H1 (cell line): ENCODE measurements around the gene DMRT1. TPM values are rescaled to one million over a fixed set of nuclear protein-coding genes. Genes with fewer than 3 reads are reported as not detected.

Source experiments
- CTCF ChIA-PET: fragments of 300-600 bp; sonication (Branson Sonifier 250); formaldehyde crosslinking; loops from one replicate; lab custom pipeline; 2021; ENCODE audit not compliant: partially characterized antibody; lab: Charles Lee
- POLR2A ChIA-PET: fragments of 300-600 bp; sonication (Branson Sonifier 250); formaldehyde crosslinking; loops from one replicate; lab custom pipeline; 2021; ENCODE audit warnings: inconsistent platforms; ENCODE audit not compliant: partially characterized antibody; lab: Charles Lee
- DNase-seq, 2 experiments: peaks; one replicate each; pipeline versions ENCODE4 v3.0.0 to v3.0.0-alpha.2; 2010 to 2022; ENCODE audit warnings: low spot score in 2 of 2, low read depth in 1 of 2, mixed read lengths in 1 of 2
- FAIRE-seq: peaks from 2 replicates; lab custom pipeline; 2011; peaks lifted over from hg19 to GRCh38; lab: Jason Lieb, UNC
- H2AFZ ChIP-seq: 2 replicates; pipeline ENCODE4 v1.8.1; 2012; ENCODE audit warnings: low read length, inconsistent platforms
- H2AK5ac ChIP-seq: 2 replicates; pipeline ENCODE4 v1.6.1; 2013; ENCODE audit warnings: low read depth, low read length
- H2BK120ac ChIP-seq: replicated peaks from 2 replicates; pipeline ENCODE3; 2013; ENCODE audit warnings: low read depth, low read length, inconsistent platforms
- H2BK12ac ChIP-seq: 2 replicates; pipeline ENCODE4 v1.6.1; 2013; ENCODE audit warnings: low read depth, low read length
- H2BK15ac ChIP-seq: 2 replicates; pipeline ENCODE4 v1.6.1; 2013; ENCODE audit warnings: low read length
- H2BK20ac ChIP-seq: 2 replicates; pipeline ENCODE4 v1.6.1; 2013; ENCODE audit warnings: low read length
- H2BK5ac ChIP-seq: 2 replicates; pipeline ENCODE4 v1.6.1; 2013; ENCODE audit warnings: low read depth, low read length
- H3K14ac ChIP-seq: 2 replicates; pipeline ENCODE4 v1.6.1; 2013; ENCODE audit warnings: inconsistent platforms; ENCODE audit not compliant: insufficient read length
- H3K18ac ChIP-seq: 2 replicates; pipeline ENCODE4 v1.6.1; 2013; ENCODE audit warnings: low read length; ENCODE audit errors: extremely low read depth
- H3K23ac ChIP-seq: 2 replicates; pipeline ENCODE4 v1.6.1; 2013; ENCODE audit warnings: inconsistent platforms; ENCODE audit not compliant: insufficient read length
- H3K23me2 ChIP-seq: 2 replicates; pipeline ENCODE4 v1.6.1; 2013; ENCODE audit warnings: low read depth, low read length
- H3K27ac ChIP-seq: 2 replicates; pipeline ENCODE4 v1.6.1; 2011; ENCODE audit warnings: low read depth, low read length, inconsistent platforms
- H3K27me3 ChIP-seq, 4 experiments: replicated peaks in 1 of 4; 1 replicate in 1 of 4; 2 replicates in 3 of 4; pipeline versions ENCODE4 v1.6.1 to v1.8.1; 2011 to 2013; ENCODE audit warnings: low read length in 3 of 4, mild to moderate bottlenecking in 3 of 4, inconsistent platforms in 2 of 4, mixed read lengths in 2 of 4, moderate library complexity in 1 of 4; ENCODE audit not compliant: control insufficient read depth in 3 of 4, insufficient read depth in 3 of 4; ENCODE audit errors: extremely low read depth in 1 of 4
- H3K36me3 ChIP-seq, 4 experiments: 2 replicates each; pipeline versions ENCODE4 v1.6.1 to v1.8.1; 2011 to 2013; ENCODE audit warnings: mild to moderate bottlenecking in 4 of 4, low read length in 3 of 4, moderate library complexity in 2 of 4, control low read depth in 1 of 4, inconsistent platforms in 1 of 4; ENCODE audit not compliant: insufficient read depth in 4 of 4, control insufficient read depth in 2 of 4
- H3K4ac ChIP-seq: replicated peaks from 2 replicates; pipeline ENCODE3; 2013; ENCODE audit warnings: low read length, low read depth, mixed read lengths, inconsistent platforms; ENCODE audit not compliant: insufficient read length
- H3K4me1 ChIP-seq, 4 experiments: replicated peaks in 1 of 4; 1 replicate in 1 of 4; 2 replicates in 3 of 4; pipeline versions ENCODE4 v1.6.1 to v1.8.1; 2011 to 2013; ENCODE audit warnings: low read length in 3 of 4, inconsistent platforms in 2 of 4, mixed read lengths in 1 of 4; ENCODE audit not compliant: insufficient read depth in 4 of 4, control insufficient read depth in 3 of 4
- H3K4me2 ChIP-seq, 2 experiments: 2 replicates each; pipeline versions ENCODE4 v1.6.1 to v1.8.1; 2011 to 2013; ENCODE audit warnings: low read depth in 2 of 2, low read length in 2 of 2, control low read depth in 1 of 2, inconsistent platforms in 1 of 2, mild to moderate bottlenecking in 1 of 2; ENCODE audit not compliant: insufficient read depth in 1 of 2
- H3K4me3 ChIP-seq, 4 experiments: fragments of 200-600, 300-600 bp in 1 of 4; sonication (generic), shearing (Covaris generic), sonication (Bioruptor Twin) in 1 of 4; 2 replicates each; pipeline versions ENCODE4 v1.5.1 to v1.8.1; 2011 to 2016; ENCODE audit warnings: low read length in 4 of 4, low read depth in 3 of 4, control low read depth in 2 of 4, inconsistent platforms in 2 of 4, mild to moderate bottlenecking in 2 of 4, mixed read lengths in 1 of 4, moderate library complexity in 1 of 4; ENCODE audit not compliant: insufficient read depth in 2 of 4; ENCODE audit errors: extremely low read depth in 1 of 4
- H3K56ac ChIP-seq: replicated peaks from 2 replicates; pipeline ENCODE3; 2013; ENCODE audit warnings: low read depth, mild to moderate bottlenecking, mixed read lengths, low read length, inconsistent platforms; ENCODE audit not compliant: insufficient read length
- H3K79me1 ChIP-seq: 2 replicates; pipeline ENCODE4 v1.6.1; 2013; ENCODE audit warnings: low read depth, low read length, control low read depth
- H3K79me2 ChIP-seq, 2 experiments: 2 replicates each; pipeline versions ENCODE4 v1.6.1 to v1.8.1; 2012 to 2013; ENCODE audit warnings: low read length in 2 of 2, mild to moderate bottlenecking in 2 of 2, inconsistent platforms in 1 of 2; ENCODE audit not compliant: insufficient read depth in 2 of 2, control insufficient read depth in 1 of 2
- H3K9ac ChIP-seq, 4 experiments: replicated peaks in 1 of 4; 1 replicate in 1 of 4; 2 replicates in 3 of 4; pipeline versions ENCODE4 v1.6.1 to v1.8.1; 2011 to 2013; ENCODE audit warnings: low read depth in 3 of 4, low read length in 3 of 4, control low read depth in 2 of 4, mild to moderate bottlenecking in 2 of 4, moderate library complexity in 2 of 4, inconsistent platforms in 1 of 4; ENCODE audit errors: extremely low read depth in 1 of 4
- H3K9me3 ChIP-seq, 2 experiments: 2 replicates each; pipeline versions ENCODE4 v1.6.1 to v1.8.1; 2012 to 2013; ENCODE audit warnings: mild to moderate bottlenecking in 2 of 2, moderate library complexity in 2 of 2, control low read depth in 1 of 2, inconsistent platforms in 1 of 2, low read depth in 1 of 2, low read length in 1 of 2, mixed read lengths in 1 of 2; ENCODE audit not compliant: insufficient read depth in 2 of 2
- H4K20me1 ChIP-seq, 2 experiments: replicated peaks in 1 of 2; 2 replicates each; pipeline versions ENCODE3 to v1.8.1; 2011 to 2013; ENCODE audit warnings: inconsistent platforms in 2 of 2, low read length in 2 of 2, mild to moderate bottlenecking in 1 of 2; ENCODE audit not compliant: insufficient read depth in 2 of 2, control insufficient read depth in 1 of 2
- H4K5ac ChIP-seq: 2 replicates; pipeline ENCODE4 v1.6.1; 2013; ENCODE audit warnings: low read length, low read depth, mixed read lengths, inconsistent platforms; ENCODE audit not compliant: insufficient read length
- H4K8ac ChIP-seq: 2 replicates; pipeline ENCODE4 v1.8.0; 2013; ENCODE audit warnings: mild to moderate bottlenecking, moderate library complexity, low read length, inconsistent platforms; ENCODE audit not compliant: insufficient read depth; ENCODE audit errors: extremely low read depth
- H4K91ac ChIP-seq: replicated peaks from 2 replicates; pipeline ENCODE3; 2013; ENCODE audit warnings: low read length, mixed read lengths, inconsistent platforms; ENCODE audit not compliant: insufficient read length
- CEBPB ChIP-seq: IDR thresholded peaks from 2 replicates; pipeline ENCODE4 v1.6.1; 2012; ENCODE audit warnings: low read depth, low read length
- CHD1 ChIP-seq: IDR thresholded peaks from 2 replicates; pipeline ENCODE4 v1.6.1; 2012; ENCODE audit warnings: low read depth, low read length, improper control_type of control experiment
- CREB1 ChIP-seq: IDR thresholded peaks from 2 replicates; pipeline ENCODE4 v1.6.1; 2012; ENCODE audit warnings: inconsistent platforms
- CTBP2 ChIP-seq: IDR thresholded peaks from 2 replicates; pipeline ENCODE4 v1.7.0; 2011; ENCODE audit warnings: borderline replicate concordance, mild to moderate bottlenecking, moderate library complexity, mixed read lengths, low read length; ENCODE audit not compliant: insufficient read depth, insufficient read length
- HDAC2 ChIP-seq, 2 experiments: fragments of 300-600 bp in 1 of 2; sonication (generic) in 1 of 2; IDR thresholded peaks; 2 replicates each; pipeline ENCODE4 v1.6.1; 2011 to 2012; ENCODE audit warnings: low read depth in 2 of 2, low read length in 2 of 2, mild to moderate bottlenecking in 2 of 2, moderate library complexity in 2 of 2, borderline replicate concordance in 1 of 2, inconsistent platforms in 1 of 2
- JUND ChIP-seq: IDR thresholded peaks from 2 replicates; pipeline ENCODE4 v1.6.1; 2011; ENCODE audit warnings: mild to moderate bottlenecking, improper control_type of control experiment, low read length
- POU5F1 ChIP-seq: IDR thresholded peaks from 2 replicates; pipeline ENCODE4 v1.6.1; 2011; ENCODE audit warnings: low read depth, mild to moderate bottlenecking, low read length, moderate library complexity
- RNF2 ChIP-seq: fragments of 200-900, 300-1000 bp; sonication (generic); IDR thresholded peaks from 2 replicates; pipeline ENCODE4 v1.7.1; 2016; ENCODE audit warnings: borderline replicate concordance, low read depth, mild to moderate bottlenecking, antibody characterized with exemption, low read length; ENCODE audit not compliant: poor library complexity, severe bottlenecking; ENCODE audit errors: missing control alignments
- SP4 ChIP-seq: IDR thresholded peaks from 2 replicates; pipeline ENCODE4 v1.6.1; 2012; ENCODE audit warnings: low read length, inconsistent platforms
- WGBS, 2 experiments: shearing (Covaris generic) in 1 of 2; methylation state at CpG; one replicate each; pipeline versions ENCODE4 v1.1.6 to v1.1.7; 2013 to 2015; ENCODE audit warnings: low lambda C conversion rate in 2 of 2, mixed read lengths in 2 of 2, inconsistent platforms in 1 of 2, low coverage in 1 of 2, missing lambda C conversion rate in 1 of 2; ENCODE audit not compliant: insufficient replicate concordance in 2 of 2, insufficient coverage in 1 of 2, insufficient read length in 1 of 2; ENCODE audit errors: extremely low coverage in 1 of 2, missing lambda C conversion rate in 1 of 2; 5-methylcytosine and 5-hydroxymethylcytosine counted together
- polyA plus RNA-seq, 7 experiments: library from polyadenylated mRNA; depleted of rRNA in 3 of 7; stranded (reverse) in 5 of 7; unstranded in 2 of 7; fragments of >200 nt in 5 of 7; fragments of 200-250 nt in 2 of 7; gene quantifications; 1 replicate in 5 of 7; 2 replicates in 1 of 7; 4 replicates in 1 of 7; pipeline versions ENCODE4 v1.2.1 to v1.2.3, GENCODE V29; 2011 to 2013; ENCODE audit warnings: missing spikeins in 2 of 7, mixed read lengths in 2 of 7
- total RNA-seq: library from RNA; stranded (reverse); fragmentation: NEBNext Ultra II Directional; extraction: Animal tissue kit (Norgen Biotek cat#: 25700); gene quantifications from 2 replicates; pipeline ENCODE4 v1.2.1, GENCODE V29; 2021
- TF ChIP-seq, protein P1 (sequence below): IDR thresholded peaks from 2 replicates; pipeline ENCODE4 v1.6.1; 2012; ENCODE audit warnings: inconsistent platforms

DMRT1 gene
- total and polyA plus RNA-seq, 2 of the 8 experiments (the other 6 are each of a cell fraction or from before 2014, with no cell fraction given), result 0.15 TPM; not detected in 1

DNA sequence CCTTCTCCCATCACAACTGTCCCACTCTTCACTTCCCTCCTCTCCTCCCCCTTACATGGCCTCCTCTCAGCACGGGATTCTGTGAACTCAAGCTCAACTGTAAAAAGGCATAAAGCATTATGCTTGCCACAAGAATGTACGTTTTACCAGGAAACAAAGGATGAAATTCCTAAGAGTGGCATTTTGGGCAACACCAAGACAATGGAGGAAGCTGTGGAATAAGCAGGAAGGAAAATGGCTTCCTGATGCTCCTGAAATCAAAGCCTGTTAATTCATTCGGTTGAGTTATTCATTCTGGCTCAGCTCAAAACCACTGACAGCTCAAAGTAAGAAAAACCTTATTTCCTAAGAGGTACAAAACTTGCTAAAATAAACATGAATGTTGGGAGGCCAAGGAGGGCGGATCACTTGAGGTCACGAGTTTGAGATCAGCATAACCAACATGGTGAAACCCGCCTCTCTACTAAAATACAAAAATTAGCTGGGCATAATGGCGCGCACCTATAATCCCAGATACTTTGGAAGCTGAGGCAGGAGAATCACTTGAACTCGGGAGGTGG, 40.8 kb upstream of the DMRT1 start:
- FAIRE-seq (no peak), DNase-seq (no peak)
- Histone ChIP-seq H3K4me2 (no peak overlapping the region), H3K14ac (no peak overlapping the region), H2BK120ac (no peak overlapping the region), H3K4me1 (no peaks in the 10 kb centered on the region), H3K23ac (no peak overlapping the region), H3K36me3 (no peaks in the 10 kb centered on the region), H3K18ac (no peak overlapping the region), H3K4ac (no peak overlapping the region), H4K5ac (no peak overlapping the region), H3K23me2 (no peaks in the 10 kb centered on the region), H2BK15ac (no peak overlapping the region), H3K27me3 (no peaks in the 10 kb centered on the region), H4K20me1 (no peaks in the 10 kb centered on the region), H2BK20ac (no peak overlapping the region), H3K9me3 (no peaks in the 10 kb centered on the region), H4K91ac (no peak overlapping the region), H2AK5ac (no peak overlapping the region), H3K27ac (no peak overlapping the region), H3K56ac (no peak overlapping the region), H3K9ac (no peak overlapping the region), H2BK5ac (no peak overlapping the region), H4K8ac (no peak overlapping the region), H3K79me2 (no peaks in the 10 kb centered on the region), H3K4me3 (no peak overlapping the region), H3K79me1 (no peaks in the 10 kb centered on the region), H2AFZ (0 out of 2 replicates have a peak overlapping the region, but pooled peaks have one; percentile 34), H2BK12ac (no peak overlapping the region)
- 87% methylated on average over 9 of the region's 9 CpGs; no CpG with 5 or more reads in 1 of the 2 experiments for WGBS, 2 experiments
- TF ChIP-seq CEBPB, result no peak
- TF ChIP-seq, protein P1, sequence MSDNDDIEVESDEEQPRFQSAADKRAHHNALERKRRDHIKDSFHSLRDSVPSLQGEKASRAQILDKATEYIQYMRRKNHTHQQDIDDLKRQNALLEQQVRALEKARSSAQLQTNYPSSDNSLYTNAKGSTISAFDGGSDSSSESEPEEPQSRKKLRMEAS, result no peak
- TF ChIP-seq CTBP2, result no peak
- TF ChIP-seq CHD1, result no peak
- TF ChIP-seq JUND, result no peak
- TF ChIP-seq CREB1, result no peak
- TF ChIP-seq RNF2, result no peak
- TF ChIP-seq SP4, result no peak
- no peak for TF ChIP-seq POU5F1
- TF ChIP-seq HDAC2 (IDR thresholded peaks at IDR 0.05; ENCODE audit: borderline replicate concordance in 1 of 2, low read depth in 2 of 2, low read length in 2 of 2), result no peak
- ChIA-PET CTCF (interaction anchor here (1.2 to 1.8 kb wide), 5 partner anchors 12 to 82 kb away, joined by 3 to 5 read pairs (median 4); no protein-coding TSS in a partner anchor), POLR2A (no interaction called here)
